ENCODE results near the gene ITGA5. TPM values are rescaled to one million over a fixed set of nuclear protein-coding genes. Genes with fewer than 3 reads are reported as not detected.

Gene ITGA5
- polyA plus RNA-seq, 1 donor (not counting 4 experiments of a cell fraction or from before 2014, with no cell fraction given), result 47.9 TPM

GRCh38 chr12:54444206-54444605 lies 25.1 kb upstream of the ITGA5 start:
- Histone ChIP-seq H3K4me3 (ENCODE audit: control insufficient read depth in 2 of 3, extremely low read depth in 1 of 3, insufficient read depth in 2 of 3, low read depth in 1 of 3, low read length in 3 of 3) (no peak overlapping the region), H3K9me1 (ENCODE audit: control insufficient read depth, extremely low read depth, insufficient read depth, low read length) (no peaks in the 10 kb centered on the region), H3K27ac (ENCODE audit: control insufficient read depth, insufficient read depth, low read length) (no peak overlapping the region), H3K4me2 (ENCODE audit: control insufficient read depth, extremely low read depth, insufficient read depth, low read depth, low read length) (no peak overlapping the region), H3K27me3 (ENCODE audit: control insufficient read depth, extremely low read depth, insufficient read depth, low read length) (no peaks in the 10 kb centered on the region), H3K9me3 (ENCODE audit: control insufficient read depth, low read depth, low read length) (no peaks in the 10 kb centered on the region), H3K9ac (ENCODE audit: control insufficient read depth, extremely low read depth, insufficient read depth, low read length) (no peak overlapping the region), H3K36me3 (ENCODE audit: control insufficient read depth in 2 of 2, extremely low read depth in 1 of 2, insufficient read depth in 2 of 2, low read length in 2 of 2) (no peaks in the 10 kb centered on the region), H2AFZ (ENCODE audit: control insufficient read depth, low read length) (no peak overlapping the region), H4K20me1 (ENCODE audit: control insufficient read depth, extremely low read depth, insufficient read depth, low read length) (no peaks in the 10 kb centered on the region), H3K4me1 (ENCODE audit: control insufficient read depth, extremely low read depth, insufficient read depth, low read length) (peaks cover 4% of the 10 kb centered on the region), H3K79me2 (ENCODE audit: control insufficient read depth, insufficient read depth, low read length) (no peaks in the 10 kb centered on the region)
- no peak for DNase-seq (ENCODE audit: low read depth, low spot score)
- dilution Hi-C loops (cut with MboI; ENCODE audit: extremely low pct_ligation_motif_present, low sequenced_read_pairs), result no loop called here
- FAIRE-seq, result no peak
- TF ChIP-seq EZH2 (IDR thresholded peaks at IDR 0.05; ENCODE audit: low read length) (no peak), CTCF (optimal IDR thresholded peaks at IDR 0.05 in 1 of 3, IDR thresholded peaks at IDR 0.05 in 1 of 3, conservative IDR thresholded peaks at IDR 0.05 in 1 of 3; ENCODE audit: extremely low read depth in 1 of 3, insufficient read depth in 2 of 3, low read length in 3 of 3) (no peak)

- H3K4me2 ChIP-seq (ENCODE audit: control insufficient read depth, extremely low read depth, insufficient read depth, low read depth, low read length), result no peak overlapping the region
- dilution Hi-C loops (cut with MboI; ENCODE audit: extremely low pct_ligation_motif_present, low sequenced_read_pairs), result no loop called here
- no peak for FAIRE-seq
- no peaks in the 10 kb centered on the region for H3K36me3 ChIP-seq (ENCODE audit: control insufficient read depth in 2 of 2, extremely low read depth in 1 of 2, insufficient read depth in 2 of 2, low read length in 2 of 2)
- no peaks in the 10 kb centered on the region for H3K9me1 ChIP-seq (ENCODE audit: control insufficient read depth, extremely low read depth, insufficient read depth, low read length)
- H3K9me3 ChIP-seq (ENCODE audit: control insufficient read depth, low read depth, low read length), result no peaks in the 10 kb centered on the region
- no peaks in the 10 kb centered on the region for H3K27me3 ChIP-seq (ENCODE audit: control insufficient read depth, extremely low read depth, insufficient read depth, low read length)
- H2AFZ ChIP-seq (ENCODE audit: control insufficient read depth, low read length), result no peak overlapping the region
- peaks cover 6% of the 10 kb centered on the region for H3K4me1 ChIP-seq (ENCODE audit: control insufficient read depth, extremely low read depth, insufficient read depth, low read length)
- no peaks in the 10 kb centered on the region for H3K79me2 ChIP-seq (ENCODE audit: control insufficient read depth, insufficient read depth, low read length)
- no peak for DNase-seq (ENCODE audit: low read depth, low spot score)
- no peak for TF ChIP-seq CTCF (optimal IDR thresholded peaks at IDR 0.05 in 1 of 3, IDR thresholded peaks at IDR 0.05 in 1 of 3, conservative IDR thresholded peaks at IDR 0.05 in 1 of 3; ENCODE audit: extremely low read depth in 1 of 3, insufficient read depth in 2 of 3, low read length in 3 of 3)
- TF ChIP-seq EZH2 (IDR thresholded peaks at IDR 0.05; ENCODE audit: low read length), result no peak
- no peak overlapping the region for H3K27ac ChIP-seq (ENCODE audit: control insufficient read depth, insufficient read depth, low read length)
- H4K20me1 ChIP-seq (ENCODE audit: control insufficient read depth, extremely low read depth, insufficient read depth, low read length), result no peaks in the 10 kb centered on the region
- no peak overlapping the region for H3K9ac ChIP-seq (ENCODE audit: control insufficient read depth, extremely low read depth, insufficient read depth, low read length)
- H3K4me3 ChIP-seq (ENCODE audit: control insufficient read depth in 2 of 3, extremely low read depth in 1 of 3, insufficient read depth in 2 of 3, low read depth in 1 of 3, low read length in 3 of 3), result no peak overlapping the region
Measured at GRCh38 chr12:54443446-54443845, 24.4 kb upstream of the ITGA5 start.
